ENCODE measurements around the gene CASK.

Gene CASK

GRCh38 chrX:41604177-41604576 lies 319.2 kb downstream of the CASK start:
- Histone ChIP-seq H4K20me1 (ENCODE audit: insufficient read depth, low read length) (no peaks in the 10 kb centered on the region), H3K4me1 (ENCODE audit: low read length) (no peaks in the 10 kb centered on the region), H3K79me2 (ENCODE audit: low read length) (no peaks in the 10 kb centered on the region), H3F3A (ENCODE audit: insufficient read depth, low read length) (no peaks in the 10 kb centered on the region), H3K27me3 (replicated peaks; ENCODE audit: insufficient read depth, low read length) (no peaks in the 10 kb centered on the region), H2AFZ (ENCODE audit: low read length) (no peak overlapping the region), H3K4me2 (ENCODE audit: low read depth, low read length) (no peak overlapping the region), H3K4me3 (ENCODE audit: low read length) (no peak overlapping the region), H3K9ac (ENCODE audit: low read length) (no peak overlapping the region), H3K9me2 (replicated peaks; ENCODE audit: insufficient read depth, low read length) (no peaks in the 10 kb centered on the region), H3K9me3 (replicated peaks; ENCODE audit: insufficient read depth, low read length) (no peaks in the 10 kb centered on the region), H3K36me3 (replicated peaks; ENCODE audit: insufficient read depth, low read length) (no peaks in the 10 kb centered on the region), H3K27ac (ENCODE audit: low read length) (no peak overlapping the region)
- DNase-seq = no peak
- TF ChIP-seq EZH2phosphoT487 (IDR thresholded peaks at IDR 0.05; ENCODE audit: low read length) (no peak), EZH2 (optimal IDR thresholded peaks at IDR 0.05; ENCODE audit: low read depth, low read length) (no peak)
- TF ChIP-seq, protein P1, sequence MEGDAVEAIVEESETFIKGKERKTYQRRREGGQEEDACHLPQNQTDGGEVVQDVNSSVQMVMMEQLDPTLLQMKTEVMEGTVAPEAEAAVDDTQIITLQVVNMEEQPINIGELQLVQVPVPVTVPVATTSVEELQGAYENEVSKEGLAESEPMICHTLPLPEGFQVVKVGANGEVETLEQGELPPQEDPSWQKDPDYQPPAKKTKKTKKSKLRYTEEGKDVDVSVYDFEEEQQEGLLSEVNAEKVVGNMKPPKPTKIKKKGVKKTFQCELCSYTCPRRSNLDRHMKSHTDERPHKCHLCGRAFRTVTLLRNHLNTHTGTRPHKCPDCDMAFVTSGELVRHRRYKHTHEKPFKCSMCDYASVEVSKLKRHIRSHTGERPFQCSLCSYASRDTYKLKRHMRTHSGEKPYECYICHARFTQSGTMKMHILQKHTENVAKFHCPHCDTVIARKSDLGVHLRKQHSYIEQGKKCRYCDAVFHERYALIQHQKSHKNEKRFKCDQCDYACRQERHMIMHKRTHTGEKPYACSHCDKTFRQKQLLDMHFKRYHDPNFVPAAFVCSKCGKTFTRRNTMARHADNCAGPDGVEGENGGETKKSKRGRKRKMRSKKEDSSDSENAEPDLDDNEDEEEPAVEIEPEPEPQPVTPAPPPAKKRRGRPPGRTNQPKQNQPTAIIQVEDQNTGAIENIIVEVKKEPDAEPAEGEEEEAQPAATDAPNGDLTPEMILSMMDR (IDR thresholded peaks at IDR 0.05; ENCODE audit: low read length) = no peak

DNA sequence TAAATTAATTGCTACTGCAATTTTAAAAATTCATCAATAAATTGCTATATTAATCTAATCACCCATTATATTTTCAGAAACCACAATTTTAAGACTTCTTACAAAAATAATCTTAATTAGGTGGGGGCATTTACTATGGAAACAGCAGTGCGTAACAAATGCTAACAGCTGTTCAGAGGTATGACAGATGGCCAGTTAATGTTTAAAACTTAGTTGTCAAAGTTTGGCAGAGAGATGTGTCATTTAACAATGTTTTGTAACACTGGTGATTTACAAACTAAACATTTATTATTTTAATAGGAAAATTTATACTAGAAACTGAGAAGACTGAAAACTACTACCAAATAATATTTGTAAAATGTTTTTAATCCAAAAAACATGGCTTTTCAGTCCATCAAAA lies 319.8 kb downstream of the CASK start:
- TF ChIP-seq EZH2phosphoT487 (IDR thresholded peaks at IDR 0.05; ENCODE audit: low read length) (no peak), EZH2 (optimal IDR thresholded peaks at IDR 0.05; ENCODE audit: low read depth, low read length) (no peak)
- TF ChIP-seq, protein P1 (IDR thresholded peaks at IDR 0.05; ENCODE audit: low read length) = no peak
- H3K27ac ChIP-seq (ENCODE audit: low read length) = no peak overlapping the region
- H3K27me3 ChIP-seq (replicated peaks; ENCODE audit: insufficient read depth, low read length) = no peaks in the 10 kb centered on the region
- DNase-seq = no peak
- no peaks in the 10 kb centered on the region for H3K36me3 ChIP-seq (replicated peaks; ENCODE audit: insufficient read depth, low read length)
- H3K4me2 ChIP-seq (ENCODE audit: low read depth, low read length) = no peak overlapping the region
- no peaks in the 10 kb centered on the region for H3K9me2 ChIP-seq (replicated peaks; ENCODE audit: insufficient read depth, low read length)
- H3F3A ChIP-seq (ENCODE audit: insufficient read depth, low read length) = no peaks in the 10 kb centered on the region
- H3K79me2 ChIP-seq (ENCODE audit: low read length) = no peaks in the 10 kb centered on the region
- no peaks in the 10 kb centered on the region for H3K9me3 ChIP-seq (replicated peaks; ENCODE audit: insufficient read depth, low read length)
- H3K9ac ChIP-seq (ENCODE audit: low read length) = no peak overlapping the region
- H3K4me3 ChIP-seq (ENCODE audit: low read length) = no peak overlapping the region
- no peaks in the 10 kb centered on the region for H4K20me1 ChIP-seq (ENCODE audit: insufficient read depth, low read length)
- no peaks in the 10 kb centered on the region for H3K4me1 ChIP-seq (ENCODE audit: low read length)
- no peak overlapping the region for H2AFZ ChIP-seq (ENCODE audit: low read length)

DNA sequence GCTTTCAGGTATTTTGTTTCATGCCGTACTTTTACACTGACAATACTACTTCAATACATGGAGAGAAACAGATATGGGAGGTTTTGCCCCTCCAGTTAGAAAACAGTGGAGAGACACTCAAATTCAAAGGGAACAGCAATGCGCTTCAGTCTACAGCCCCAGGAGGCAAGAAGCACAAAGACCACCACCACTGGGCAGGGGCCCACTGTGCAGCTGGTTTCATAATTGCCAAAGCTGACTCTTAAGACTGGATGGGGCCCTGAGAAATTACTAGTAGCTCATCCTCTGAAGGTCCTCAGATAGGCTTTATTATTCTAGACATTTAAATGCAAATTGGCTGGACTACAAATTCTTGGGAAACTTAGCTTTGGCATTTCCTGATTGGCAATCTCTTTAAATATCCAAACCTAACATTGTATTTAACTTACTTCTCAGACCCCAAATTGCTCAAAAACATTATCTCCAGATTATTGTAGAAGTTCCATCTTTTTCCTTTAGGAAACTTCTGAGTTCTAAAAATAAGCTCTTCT lies 320.5 kb downstream of the CASK start:
- H3K27ac ChIP-seq (ENCODE audit: low read length) = no peak overlapping the region
- H3K4me3 ChIP-seq (ENCODE audit: low read length) = no peak overlapping the region
- H3K4me2 ChIP-seq (ENCODE audit: low read depth, low read length) = no peak overlapping the region
- H3K36me3 ChIP-seq (replicated peaks; ENCODE audit: insufficient read depth, low read length) = no peaks in the 10 kb centered on the region
- no peaks in the 10 kb centered on the region for H3K4me1 ChIP-seq (ENCODE audit: low read length)
- no peaks in the 10 kb centered on the region for H3K9me3 ChIP-seq (replicated peaks; ENCODE audit: insufficient read depth, low read length)
- TF ChIP-seq EZH2phosphoT487 (IDR thresholded peaks at IDR 0.05; ENCODE audit: low read length) (no peak), EZH2 (optimal IDR thresholded peaks at IDR 0.05; ENCODE audit: low read depth, low read length) (no peak)
- TF ChIP-seq, protein P1 (IDR thresholded peaks at IDR 0.05; ENCODE audit: low read length) = no peak
- H3K79me2 ChIP-seq (ENCODE audit: low read length) = no peaks in the 10 kb centered on the region
- no peaks in the 10 kb centered on the region for H3K9me2 ChIP-seq (replicated peaks; ENCODE audit: insufficient read depth, low read length)
- H4K20me1 ChIP-seq (ENCODE audit: insufficient read depth, low read length) = no peaks in the 10 kb centered on the region
- no peak overlapping the region for H3K9ac ChIP-seq (ENCODE audit: low read length)
- no peaks in the 10 kb centered on the region for H3K27me3 ChIP-seq (replicated peaks; ENCODE audit: insufficient read depth, low read length)
- no peak for DNase-seq
- no peaks in the 10 kb centered on the region for H3F3A ChIP-seq (ENCODE audit: insufficient read depth, low read length)
- no peak overlapping the region for H2AFZ ChIP-seq (ENCODE audit: low read length)
